Stimulated activated CD4-positive, alpha-beta T cell treated with anti-CD3 and anti-CD28 coated beads, Interleukin-15, amount 100 ng/mL, for 1 hour (primary cell): ENCODE data around the gene FCER2.
"Not testable (repeated sequence)": the region's sequence is repeated elsewhere in the genome, so short reads cannot be mapped to it uniquely, and the experiment has no call there.

ENCODE experiments used
- DNase-seq, 2 donors: peaks; one replicate each; pipeline ENCODE4 v3.0.0-alpha.2; 2020; ENCODE audit warnings: low read depth in 1 of 2, low spot score in 1 of 2

The FCER2 gene

GRCh38 chr19:7652061-7652641, 49.8 kb downstream of the FCER2 start:
- peak; percentile 78 to 81 for DNase-seq

DNA sequence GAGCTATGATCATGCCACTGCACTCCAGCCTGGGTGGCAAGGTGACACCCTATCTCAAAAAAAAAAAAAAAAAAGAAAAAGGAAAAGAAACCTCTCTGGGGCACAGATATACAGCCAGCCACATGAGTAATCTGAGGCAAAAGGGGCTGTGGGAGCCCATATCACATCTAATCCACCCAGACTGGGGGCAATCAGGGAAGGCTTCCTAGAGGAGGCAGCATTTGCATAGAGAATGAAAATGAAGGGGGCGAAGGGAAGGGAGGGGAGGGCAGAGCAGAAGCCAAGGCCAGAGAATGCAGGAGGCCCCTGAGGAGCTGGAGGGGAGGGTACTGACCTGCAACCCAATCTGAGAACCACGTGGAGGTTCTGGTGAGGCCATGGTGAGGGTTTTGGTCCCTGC, 51.8 kb downstream of the FCER2 start:
- no peak for DNase-seq

DNA sequence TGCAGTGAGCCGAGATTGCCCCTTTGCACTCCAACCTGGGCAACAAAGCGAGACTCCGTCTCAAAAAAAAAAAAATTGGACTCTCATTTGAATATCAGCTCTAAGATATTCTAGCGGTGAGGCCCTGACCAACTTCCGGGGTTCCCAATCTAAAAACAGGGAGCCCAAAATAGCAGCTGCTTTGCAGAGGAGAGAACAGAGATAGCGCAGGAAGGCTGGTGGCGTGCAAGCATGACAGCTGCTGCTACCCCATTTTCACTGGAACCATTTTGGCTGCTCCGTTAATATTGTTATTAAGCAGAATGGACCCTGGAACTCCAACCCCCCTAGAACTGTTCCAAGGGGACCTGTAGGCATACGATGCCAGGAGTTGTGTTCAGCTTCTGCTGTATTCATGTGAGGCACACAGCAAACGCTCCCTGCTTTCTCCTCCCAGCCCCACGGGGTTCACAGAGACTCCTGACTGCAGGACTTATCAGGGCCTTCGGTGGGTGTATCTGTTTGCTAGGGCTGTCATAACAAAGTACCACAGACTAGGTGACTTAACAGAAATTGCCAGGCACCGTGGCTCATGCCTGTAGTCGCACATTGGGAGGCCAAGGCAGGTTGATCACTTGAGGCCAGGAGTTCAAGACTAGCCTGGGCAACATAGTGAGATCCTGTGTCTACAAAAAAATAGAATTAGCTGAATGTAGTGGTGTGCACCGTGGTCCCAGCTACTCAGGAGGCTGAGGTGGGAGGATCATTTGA, 53.5 kb downstream of the FCER2 start:
- DNase-seq = no peak

- no peak for DNase-seq
Observed at GRCh38 chr19:7647156-7647555, 54.8 kb downstream of the FCER2 start.

GRCh38 chr19:7646426-7646700, 55.6 kb downstream of the FCER2 start:
- no peak for DNase-seq

DNA sequence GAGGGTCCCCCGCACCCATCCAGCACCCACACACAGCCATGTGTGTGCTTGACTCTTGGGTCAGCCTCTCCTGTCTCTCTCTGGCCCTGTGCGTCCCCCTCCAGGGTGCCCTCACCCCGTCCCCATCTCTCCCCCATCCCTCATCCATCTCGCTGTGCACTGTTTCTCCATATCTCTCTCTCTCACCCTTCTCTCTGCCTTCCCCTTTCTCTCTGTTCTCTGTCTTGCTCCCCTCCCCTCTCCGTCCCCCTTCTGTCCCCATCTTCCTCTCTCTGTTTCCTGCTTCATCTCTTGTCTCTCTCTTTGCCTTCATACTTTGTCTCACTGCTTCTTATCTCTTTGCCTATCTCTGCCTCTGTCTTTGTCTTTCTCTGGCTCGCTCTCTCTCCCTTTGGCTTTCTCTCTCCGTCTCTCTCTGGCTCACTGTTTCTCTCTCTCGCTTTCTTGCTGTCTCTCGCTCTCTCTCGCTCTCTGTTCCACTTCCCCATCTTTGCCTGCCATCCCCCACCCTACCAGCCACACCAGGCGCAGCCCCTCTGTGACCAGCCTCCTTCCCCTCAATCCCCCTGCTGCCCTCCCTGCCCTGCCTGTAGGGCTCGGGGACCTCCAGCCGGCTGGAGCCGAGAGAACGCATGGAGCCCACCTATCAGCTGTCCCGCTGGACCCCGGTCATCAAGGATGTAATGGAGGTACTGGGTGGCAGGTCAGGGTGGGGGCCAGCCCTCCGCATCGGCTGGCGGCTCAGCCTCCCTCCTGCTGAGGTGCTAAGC, 56.1 kb downstream of the FCER2 start:
- no peak for DNase-seq

DNA sequence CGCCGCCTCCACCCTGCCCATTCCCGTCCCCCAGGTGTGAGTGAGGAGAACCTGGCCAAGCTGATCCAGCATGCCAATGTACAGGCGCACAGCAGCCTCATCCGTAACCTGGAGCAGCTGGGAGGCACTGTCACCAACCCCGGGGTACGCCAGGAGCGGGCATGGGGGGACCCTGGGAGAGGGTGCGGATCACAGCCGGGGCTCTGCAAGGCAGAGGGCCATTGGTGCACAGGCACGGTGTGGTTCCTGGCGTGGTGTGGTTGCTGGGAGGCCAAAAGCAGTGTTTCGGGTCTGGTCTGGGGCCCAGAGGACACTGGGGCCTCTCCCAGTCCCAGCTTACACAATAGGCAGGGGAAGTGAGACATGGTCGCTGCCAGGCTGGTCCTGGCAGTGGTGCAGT, 56.8 kb downstream of the FCER2 start:
- no peak for DNase-seq

DNA sequence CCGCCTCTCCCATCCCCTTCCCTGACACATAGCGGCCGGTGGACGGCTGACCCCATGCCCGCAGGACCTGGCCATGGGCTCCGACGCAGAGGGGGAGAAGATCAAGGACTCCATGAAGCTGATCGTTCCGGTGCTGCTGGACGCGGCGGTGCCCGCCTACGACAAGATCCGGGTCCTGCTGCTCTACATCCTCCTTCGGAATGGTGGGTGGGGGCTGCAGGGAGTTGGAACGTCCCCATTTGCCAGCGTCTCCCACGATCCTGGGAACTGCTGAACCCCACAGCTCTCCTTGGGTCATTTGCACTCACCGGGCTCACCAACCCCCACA, 57.4 kb downstream of the FCER2 start:
- DNase-seq = no peak

DNA sequence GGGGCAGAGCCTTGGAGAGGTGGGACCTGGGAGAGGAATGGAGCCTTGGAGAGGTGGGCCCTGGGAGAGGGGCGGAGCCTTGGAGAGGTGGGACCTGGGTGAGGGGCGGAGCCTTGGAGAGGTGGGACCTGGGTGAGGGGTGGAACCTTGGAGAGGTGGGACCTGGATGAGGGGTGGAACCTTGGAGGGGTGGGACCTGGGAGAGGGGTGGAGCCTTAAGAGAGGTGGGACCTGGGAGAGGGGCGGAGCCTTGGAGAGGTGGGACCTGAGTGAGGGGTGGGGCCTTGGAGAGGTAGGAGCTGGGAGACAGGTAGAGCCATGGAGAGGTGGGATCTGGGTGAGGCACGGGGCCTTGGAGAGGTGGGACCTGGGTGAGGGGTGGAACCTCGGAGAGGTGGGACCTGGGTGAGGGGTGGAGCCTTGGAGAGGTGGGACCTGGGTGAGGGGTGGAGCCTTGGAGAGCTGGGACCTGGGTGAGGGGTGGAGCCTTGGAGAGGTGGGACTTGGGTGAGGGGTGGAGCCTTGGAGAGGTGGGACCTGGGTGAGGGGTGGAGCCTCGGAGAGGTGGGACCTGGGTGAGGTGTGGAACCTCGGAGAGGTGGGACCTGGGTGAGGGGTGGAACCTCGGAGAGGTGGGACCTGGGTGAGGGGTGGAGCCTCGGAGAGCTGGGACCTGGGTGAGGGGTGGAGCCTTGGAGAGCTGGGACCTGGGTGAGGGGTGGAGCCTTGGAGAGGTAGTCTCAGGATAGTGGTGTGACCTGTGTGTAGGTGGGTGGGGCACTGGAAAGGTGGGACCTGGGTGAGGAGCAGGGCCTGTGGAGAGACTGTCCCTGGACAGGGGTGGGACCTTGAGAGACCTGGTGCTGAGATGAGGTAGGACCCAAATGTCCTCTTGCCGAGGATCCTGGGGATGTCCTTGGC, 58.0 kb downstream of the FCER2 start:
- not testable (repeated sequence) for DNase-seq

- no peak for DNase-seq
Observed at GRCh38 chr19:7643031-7643415, 58.9 kb downstream of the FCER2 start.

DNA sequence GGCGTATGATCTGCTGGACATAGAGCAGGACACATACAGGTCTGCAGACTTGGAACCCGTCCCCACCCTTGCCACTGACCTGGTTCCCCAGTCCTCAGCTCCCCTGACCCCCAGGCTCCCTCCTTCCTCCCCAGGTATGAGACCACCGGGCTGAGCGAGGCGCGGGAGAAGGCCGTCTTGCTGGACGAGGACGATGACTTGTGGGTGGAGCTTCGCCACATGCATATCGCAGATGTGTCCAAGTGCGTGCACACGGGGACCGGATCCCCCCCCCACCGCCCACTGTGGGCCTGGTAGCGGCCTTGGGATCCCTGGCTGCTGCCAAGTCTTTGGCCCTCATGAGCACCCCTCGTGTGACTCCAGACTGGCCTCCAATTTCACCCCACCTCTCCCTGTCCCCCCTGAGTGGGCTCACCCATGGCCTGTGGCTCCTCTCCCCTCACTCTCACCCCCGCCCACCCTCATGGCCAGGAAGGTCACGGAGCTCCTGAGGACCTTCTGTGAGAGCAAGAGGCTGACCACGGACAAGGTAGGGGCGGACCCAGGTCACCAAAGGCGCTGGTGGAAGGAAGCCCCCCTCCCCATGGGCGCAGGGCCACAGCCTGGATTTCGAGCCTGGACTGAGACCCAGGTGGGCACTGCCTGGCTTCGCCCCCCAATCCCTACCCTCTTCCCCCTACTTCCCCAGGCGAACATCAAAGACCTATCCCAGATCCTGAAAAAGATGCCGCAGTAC, 59.5 kb downstream of the FCER2 start:
- DNase-seq = no peak

DNA sequence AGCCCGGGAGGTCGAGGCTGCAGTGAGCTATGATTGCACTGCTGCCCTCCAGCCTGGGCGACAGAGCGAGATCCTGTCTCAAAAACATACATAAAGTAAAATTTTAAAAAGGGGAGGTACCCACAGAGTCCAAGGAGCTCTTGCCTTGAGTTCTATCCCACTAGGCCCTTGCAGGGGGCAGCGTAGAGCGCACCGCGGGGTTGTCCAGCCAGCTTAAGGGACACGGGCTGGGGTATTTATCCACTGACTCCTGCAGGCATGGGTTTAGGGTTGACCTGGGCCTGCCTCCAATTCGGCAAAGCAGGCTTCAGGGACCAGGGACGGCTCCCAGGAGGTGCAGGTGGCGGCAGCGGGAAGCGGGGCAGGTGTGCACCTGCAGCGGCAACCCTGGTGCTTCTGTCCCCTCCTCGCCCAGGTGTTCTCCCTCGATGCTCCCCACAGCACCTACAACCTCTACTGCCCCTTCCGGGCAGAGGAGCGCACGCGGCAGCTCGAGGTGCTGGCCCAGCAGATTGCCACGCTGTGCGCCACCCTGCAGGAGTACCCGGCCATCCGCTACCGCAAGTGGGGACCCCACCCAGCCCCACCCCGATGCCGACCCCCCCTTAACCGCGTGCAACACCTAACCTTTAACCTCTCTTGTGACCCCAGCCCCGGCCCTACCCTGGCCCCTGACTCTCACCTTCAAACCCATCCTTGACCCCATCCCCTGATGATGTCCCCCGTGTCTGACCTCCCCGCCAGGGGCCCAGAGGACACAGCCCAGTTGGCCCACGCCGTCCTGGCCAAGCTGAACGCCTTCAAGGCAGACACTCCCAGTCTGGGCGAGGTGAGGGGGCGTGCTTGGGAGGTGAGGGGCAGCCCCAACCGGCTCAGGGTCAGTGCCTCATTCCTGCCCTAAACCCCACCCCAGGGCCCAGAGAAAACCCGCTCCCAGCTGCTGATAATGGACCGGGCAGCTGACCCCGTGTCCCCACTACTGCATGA, 60.3 kb downstream of the FCER2 start:
- DNase-seq = no peak

DNA sequence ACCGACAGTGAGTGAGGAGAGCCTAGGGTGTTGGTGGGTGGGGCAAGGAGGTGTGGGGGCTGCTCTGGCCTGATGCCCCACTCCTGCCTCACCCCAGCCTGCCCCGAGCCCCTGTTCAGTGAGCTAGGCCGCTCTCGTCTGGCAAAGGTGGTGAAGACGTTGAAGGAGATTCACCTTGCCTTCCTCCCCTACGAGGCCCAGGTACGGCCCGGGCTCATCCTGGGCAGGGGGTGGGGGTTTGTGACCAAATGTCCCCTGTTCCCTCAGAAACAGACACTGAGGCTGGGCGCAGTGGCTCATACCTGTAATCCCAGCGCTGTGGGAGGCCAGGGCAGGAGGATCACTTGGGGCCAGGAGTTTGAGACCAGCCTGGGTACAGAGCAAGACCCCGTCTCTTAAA, 61.1 kb downstream of the FCER2 start:
- no peak for DNase-seq

- DNase-seq = no peak
Observed at GRCh38 chr19:7639863-7640348, 62.0 kb downstream of the FCER2 start.

DNA sequence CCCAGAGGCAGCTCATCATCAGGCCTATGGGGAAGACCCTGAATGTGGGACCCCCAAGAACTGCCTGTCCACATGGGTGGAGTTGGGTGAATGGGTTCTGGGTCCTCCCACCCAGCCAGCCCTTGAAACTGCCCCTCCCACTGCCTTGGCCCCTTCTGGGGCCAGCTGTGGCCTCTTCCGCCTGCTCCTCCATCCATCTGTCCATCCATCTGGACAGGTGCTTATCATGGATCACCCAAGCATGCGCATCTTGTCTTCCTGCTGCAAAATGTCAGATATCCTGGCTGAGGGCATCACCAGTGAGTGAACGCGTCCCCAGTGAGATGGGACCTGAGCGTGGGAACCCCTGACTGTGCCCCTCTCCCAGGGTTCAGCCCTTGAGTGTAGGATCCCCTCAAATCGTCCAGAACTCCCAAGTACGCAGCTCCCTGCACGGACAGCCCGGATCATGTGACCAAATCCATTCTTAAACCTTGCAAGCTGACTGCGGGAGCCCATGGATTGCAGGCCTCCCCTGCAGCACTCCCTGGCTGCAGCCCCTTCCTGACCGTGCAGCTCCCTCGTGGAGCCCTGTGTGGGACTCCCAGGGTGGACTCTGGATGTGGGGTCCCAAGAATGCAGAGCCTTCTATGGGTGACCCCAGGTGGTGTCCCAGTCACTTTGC, 63.0 kb downstream of the FCER2 start:
- no peak for DNase-seq
